Measurements from ENCODE around the gene ATPAF1.
"Not testable (repeated sequence)": the region's sequence is repeated elsewhere in the genome, so short reads cannot be mapped to it uniquely, and the experiment has no call there.

ATPAF1 gene

DNA sequence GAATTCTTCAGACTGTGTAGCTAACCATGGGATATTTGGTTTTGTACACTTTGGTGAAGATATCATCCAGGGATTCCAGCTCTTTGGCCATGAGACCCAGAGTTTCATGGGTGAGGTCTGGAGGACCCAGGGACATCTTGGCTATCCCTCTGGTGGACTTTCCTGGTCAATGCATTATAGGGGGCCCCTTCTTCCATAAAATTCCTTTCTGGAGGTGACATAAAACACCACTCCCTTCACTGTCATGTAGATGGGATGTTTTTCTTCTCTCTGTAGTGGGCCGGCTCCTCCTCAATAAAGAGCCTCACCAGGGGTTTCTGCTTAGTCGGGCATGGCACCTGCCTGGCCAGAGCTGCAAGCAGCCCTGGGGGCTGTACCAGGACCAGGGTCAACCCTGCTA lies 2.2 kb downstream of the ATPAF1 start (continued):
- no peak for TF ChIP-seq ZNF239 (tag by site-specific recombination; IDR thresholded peaks at IDR 0.05)

DNA sequence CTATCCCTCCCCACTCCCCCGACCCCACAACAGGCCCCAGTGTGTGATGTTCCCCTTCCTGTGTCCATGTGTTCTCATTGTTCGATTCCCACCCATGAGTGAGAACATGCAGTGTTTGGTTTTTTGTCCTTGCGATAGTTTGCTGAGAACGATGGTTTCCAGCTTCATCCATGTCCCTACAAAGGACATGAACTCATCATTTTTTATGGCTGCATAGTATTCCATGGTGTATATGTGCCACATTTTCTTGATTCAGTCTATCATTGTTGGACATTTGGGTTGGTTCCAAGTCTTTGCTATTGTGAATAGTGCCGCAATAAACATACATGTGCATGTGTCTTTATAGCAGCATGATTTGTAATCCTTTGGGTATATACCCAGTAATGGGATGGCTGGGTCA lies 5.2 kb downstream of the ATPAF1 start:
- H3K9me3 ChIP-seq (ENCODE audit: control insufficient read depth, insufficient read depth, low read depth, low read length); POLR2A ChIA-PET; CTCF ChIA-PET; H3K4me3 ChIP-seq (ENCODE audit: low read depth, low read length); H3K4me1 ChIP-seq (ENCODE audit: control insufficient read depth, insufficient read depth, low read length); H3K27ac ChIP-seq (ENCODE audit: extremely low read depth, low read depth, low read length): not testable (repeated sequence)
- TF ChIP-seq, protein P1, sequence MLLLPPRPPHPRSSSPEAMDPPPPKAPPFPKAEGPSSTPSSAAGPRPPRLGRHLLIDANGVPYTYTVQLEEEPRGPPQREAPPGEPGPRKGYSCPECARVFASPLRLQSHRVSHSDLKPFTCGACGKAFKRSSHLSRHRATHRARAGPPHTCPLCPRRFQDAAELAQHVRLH (tag by site-specific recombination; IDR thresholded peaks at IDR 0.05), result peak; percentile 70; the same call in 1 of the 2 replicates
- peak; percentile 99 for TF ChIP-seq ZNF146 (tag by site-specific recombination; IDR thresholded peaks at IDR 0.05)
- H3K36me3 ChIP-seq (ENCODE audit: control insufficient read depth in 2 of 2, insufficient read depth in 1 of 2, low read length in 2 of 2), result peaks cover 9 to 59% of the 10 kb centered on the region in 2 experiments

DNA sequence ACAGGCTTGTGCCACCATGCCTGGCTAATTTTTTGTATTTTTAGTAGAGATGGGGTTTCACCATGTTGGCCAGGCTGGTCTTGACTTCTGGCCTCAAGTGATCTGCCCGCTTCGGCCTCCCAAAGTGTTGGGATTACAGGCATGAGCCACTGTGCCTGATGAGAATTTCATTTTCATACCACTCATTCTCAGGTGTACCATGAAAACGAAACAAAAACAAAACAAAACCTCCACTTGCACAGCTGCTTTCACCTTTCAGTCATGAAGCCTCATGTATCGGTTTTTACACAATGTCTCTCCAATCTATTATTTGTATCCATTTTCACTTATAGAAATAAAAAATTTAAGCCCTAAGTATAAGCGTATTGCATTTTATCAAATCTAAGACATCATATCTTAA lies 8.0 kb downstream of the ATPAF1 start:
- CTCF ChIA-PET; H3K4me3 ChIP-seq (ENCODE audit: low read depth, low read length); H3K4me1 ChIP-seq (ENCODE audit: control insufficient read depth, insufficient read depth, low read length); H3K9me3 ChIP-seq (ENCODE audit: control insufficient read depth, insufficient read depth, low read depth, low read length); H3K27ac ChIP-seq (ENCODE audit: extremely low read depth, low read depth, low read length); POLR2A ChIA-PET: not testable (repeated sequence)
- peaks cover 15 to 72% of the 10 kb centered on the region in 2 experiments for H3K36me3 ChIP-seq (ENCODE audit: control insufficient read depth in 2 of 2, insufficient read depth in 1 of 2, low read length in 2 of 2)

DNA sequence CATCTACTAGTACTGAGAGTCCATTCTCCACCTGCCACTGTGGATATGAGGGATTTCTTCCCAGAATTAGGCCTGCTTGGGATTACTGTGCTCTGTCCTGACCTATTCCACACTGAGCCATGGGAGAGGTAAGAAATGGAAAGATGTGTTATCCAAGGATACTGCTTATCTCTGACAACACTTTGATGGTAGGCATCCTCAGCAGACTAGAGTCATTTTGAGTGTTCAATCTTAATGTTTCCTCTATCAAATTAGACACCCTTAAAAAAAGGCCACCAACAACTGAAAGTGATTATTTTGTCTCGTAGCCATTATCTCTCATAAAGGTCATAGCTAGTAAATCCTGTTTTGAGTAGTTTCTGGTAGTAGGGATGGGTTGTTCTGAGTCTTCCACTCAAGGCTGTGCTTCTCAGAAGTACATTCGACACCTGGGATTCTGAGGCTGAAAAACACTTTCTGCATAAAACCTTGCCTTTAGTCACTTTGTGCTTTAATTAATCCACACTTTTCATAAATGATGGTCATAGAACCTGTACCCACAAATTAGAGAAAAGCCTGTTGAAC lies 8.8 kb downstream of the ATPAF1 start:
- H3K36me3 ChIP-seq (ENCODE audit: control insufficient read depth in 2 of 2, insufficient read depth in 1 of 2, low read length in 2 of 2), result peaks cover 15 to 71% of the 10 kb centered on the region in 2 experiments
- no peak for TF ChIP-seq ZNF624 (tag by site-specific recombination; IDR thresholded peaks at IDR 0.05)
- TF ChIP-seq, protein P2, sequence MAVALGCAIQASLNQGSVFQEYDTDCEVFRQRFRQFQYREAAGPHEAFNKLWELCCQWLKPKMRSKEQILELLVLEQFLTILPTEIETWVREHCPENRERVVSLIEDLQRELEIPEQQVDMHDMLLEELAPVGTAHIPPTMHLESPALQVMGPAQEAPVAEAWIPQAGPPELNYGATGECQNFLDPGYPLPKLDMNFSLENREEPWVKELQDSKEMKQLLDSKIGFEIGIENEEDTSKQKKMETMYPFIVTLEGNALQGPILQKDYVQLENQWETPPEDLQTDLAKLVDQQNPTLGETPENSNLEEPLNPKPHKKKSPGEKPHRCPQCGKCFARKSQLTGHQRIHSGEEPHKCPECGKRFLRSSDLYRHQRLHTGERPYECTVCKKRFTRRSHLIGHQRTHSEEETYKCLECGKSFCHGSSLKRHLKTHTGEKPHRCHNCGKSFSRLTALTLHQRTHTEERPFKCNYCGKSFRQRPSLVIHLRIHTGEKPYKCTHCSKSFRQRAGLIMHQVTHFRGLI (tag by site-specific recombination; IDR thresholded peaks at IDR 0.05), result no peak
- no peak for TF ChIP-seq IKZF3 (tag by site-specific recombination; IDR thresholded peaks at IDR 0.05)
- TF ChIP-seq HOXC10 (CRISPR knock-in tag; IDR thresholded peaks at IDR 0.05), result no peak
- no peak for TF ChIP-seq ZBTB1 (tag by site-specific recombination; IDR thresholded peaks at IDR 0.05)
- TF ChIP-seq ZNF335 (tag by site-specific recombination; conservative IDR thresholded peaks at IDR 0.05), result no peak
- H3K4me3 ChIP-seq (ENCODE audit: low read depth, low read length), result no peak overlapping the region
- H3K9me3 ChIP-seq (ENCODE audit: control insufficient read depth, insufficient read depth, low read depth, low read length), result no peaks in the 10 kb centered on the region
- ChIA-PET CTCF (no interaction called here), POLR2A (no interaction called here)
- no peak overlapping the region for H3K27ac ChIP-seq (ENCODE audit: extremely low read depth, low read depth, low read length)
- no peaks in the 10 kb centered on the region for H3K4me1 ChIP-seq (ENCODE audit: control insufficient read depth, insufficient read depth, low read length)

DNA sequence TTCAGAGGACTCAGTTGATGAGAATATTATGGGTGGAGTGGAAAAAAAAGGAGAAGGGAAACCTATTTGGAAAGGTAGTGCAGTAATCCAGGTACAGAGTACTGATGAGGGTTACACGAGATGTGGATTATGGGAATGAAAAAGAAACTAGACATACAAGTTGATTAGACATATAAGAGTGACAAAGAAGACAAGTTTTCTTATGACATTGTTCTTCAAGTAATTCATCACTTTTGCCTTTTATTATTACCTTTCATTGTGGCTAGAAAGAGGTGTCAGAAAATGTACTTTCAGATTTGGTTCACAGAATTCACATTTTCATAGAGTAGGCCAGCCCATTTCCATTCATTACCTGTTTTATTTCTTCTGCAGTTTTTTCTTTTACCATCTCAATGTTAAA lies 10.4 kb downstream of the ATPAF1 start:
- no peak for TF ChIP-seq GLIS1 (tag by site-specific recombination; IDR thresholded peaks at IDR 0.05)
- ChIA-PET POLR2A (no interaction called here), CTCF (no interaction called here)
- Histone ChIP-seq H3K27ac (ENCODE audit: extremely low read depth, low read depth, low read length) (no peak overlapping the region), H3K4me1 (ENCODE audit: control insufficient read depth, insufficient read depth, low read length) (no peaks in the 10 kb centered on the region), H3K4me3 (ENCODE audit: low read depth, low read length) (no peak overlapping the region), H3K36me3 (ENCODE audit: control insufficient read depth in 2 of 2, insufficient read depth in 1 of 2, low read length in 2 of 2) (peaks cover 11 to 76% of the 10 kb centered on the region in 2 experiments), H3K9me3 (ENCODE audit: control insufficient read depth, insufficient read depth, low read depth, low read length) (no peaks in the 10 kb centered on the region)

DNA sequence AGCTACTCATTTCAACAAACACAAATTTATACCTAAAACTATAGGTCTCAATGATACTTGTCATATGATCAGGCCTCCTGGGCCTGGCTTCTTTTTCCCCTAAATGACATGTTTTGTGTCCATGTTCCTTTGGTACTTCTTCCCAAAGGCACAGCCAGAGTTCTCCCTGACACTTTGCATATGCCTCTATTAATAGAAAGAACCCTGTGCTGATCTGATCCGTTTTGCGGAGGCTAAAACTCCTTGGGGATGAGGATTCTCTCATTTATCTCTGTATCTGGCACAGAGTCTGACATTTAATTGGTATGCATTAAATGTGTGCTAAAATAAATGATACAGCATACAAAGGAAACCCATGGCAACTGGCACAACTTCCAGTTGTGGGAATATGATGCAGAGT lies 11.5 kb downstream of the ATPAF1 start:
- ChIA-PET CTCF (interaction anchor here (0.7 to 1.3 kb wide), 3 partner anchors 34 to 464 kb away, joined by 3 read pairs; no protein-coding TSS in a partner anchor), POLR2A (no interaction called here)
- Histone ChIP-seq H3K9me3 (ENCODE audit: control insufficient read depth, insufficient read depth, low read depth, low read length) (no peaks in the 10 kb centered on the region), H3K4me3 (ENCODE audit: low read depth, low read length) (no peak overlapping the region), H3K36me3 (ENCODE audit: control insufficient read depth in 2 of 2, insufficient read depth in 1 of 2, low read length in 2 of 2) (peaks cover 13 to 87% of the 10 kb centered on the region in 2 experiments), H3K4me1 (ENCODE audit: control insufficient read depth, insufficient read depth, low read length) (no peaks in the 10 kb centered on the region), H3K27ac (ENCODE audit: extremely low read depth, low read depth, low read length) (no peak overlapping the region)
- TF ChIP-seq ZNF701 (tag by site-specific recombination; IDR thresholded peaks at IDR 0.05) (no peak), ZNF544 (tag by site-specific recombination; IDR thresholded peaks at IDR 0.05) (no peak), GLI2 (tag by site-specific recombination; IDR thresholded peaks at IDR 0.05; ENCODE audit: borderline replicate concordance, low read depth) (no peak)

Data from HEK293 (cell line).